ENCODE data around the gene COL18A1. TPM values are rescaled to one million over a fixed set of nuclear protein-coding genes. Genes with fewer than 3 reads are reported as not detected.

COL18A1 gene
- total and polyA plus RNA-seq, 2 donors (not counting 1 experiment from before 2014, with no cell fraction given): 15.6 to 24.7 TPM

DNA sequence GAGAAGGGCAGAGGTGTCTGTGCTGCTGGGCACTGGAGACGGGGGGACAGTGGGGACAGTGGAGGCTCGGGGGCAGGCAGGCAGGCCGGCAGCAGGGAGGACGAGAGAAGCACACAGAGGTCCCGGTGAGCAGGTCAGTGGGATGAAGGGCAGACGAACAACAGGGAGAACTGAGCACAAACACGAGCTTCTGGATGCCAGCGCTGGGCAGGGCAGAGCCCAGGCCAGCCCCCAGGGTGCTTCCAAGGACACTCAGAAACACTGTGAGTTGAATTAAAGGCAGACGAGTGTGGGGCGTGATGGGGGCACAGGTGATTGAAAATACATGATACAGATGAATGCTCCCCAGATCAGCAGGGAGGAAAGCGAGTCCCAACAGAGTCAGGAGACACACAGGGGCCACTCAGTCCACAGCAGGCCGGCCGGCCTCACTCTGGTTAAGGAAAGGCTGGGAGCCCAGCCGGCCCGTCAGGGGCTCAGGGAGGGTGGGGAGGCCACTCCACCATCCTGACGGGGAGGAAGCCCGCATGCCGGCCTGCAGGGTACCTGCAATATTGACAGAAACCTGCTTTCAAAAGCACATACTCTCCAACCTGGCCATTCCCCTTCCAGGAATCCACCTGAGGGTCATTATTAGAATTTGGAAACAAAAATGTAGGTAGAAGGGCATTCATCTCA, 123.2 kb downstream of the COL18A1 start:
- Mint-ChIP-seq H3K4me3 (no peak overlapping the region), H3K27me3 (no peaks in the 10 kb centered on the region), H3K4me1 (peaks cover 10% of the 10 kb centered on the region), H3K9me3 (ENCODE audit: insufficient read depth) (no peaks in the 10 kb centered on the region), H3K27ac (no peak overlapping the region)
- Histone ChIP-seq H3K4me3 (ENCODE audit: control extremely low read depth in 1 of 5, extremely low read depth in 1 of 5, insufficient read depth in 1 of 5, low read depth in 2 of 5, low read length in 4 of 5) (no peak overlapping the region), H3K36me3 (replicated peaks in 1 of 2; ENCODE audit: control extremely low read depth in 1 of 2, control insufficient read depth in 1 of 2, extremely low read depth in 1 of 2, insufficient read depth in 2 of 2, low read length in 1 of 2) (peaks cover 3 to 5% of the 10 kb centered on the region in 2 experiments), H3K27ac (ENCODE audit: low read length in 2 of 2) (no peak overlapping the region), H2AFZ (ENCODE audit: insufficient read depth, low read depth, low read length, poor library complexity, severe bottlenecking) (no peak overlapping the region), H3K4me1 (ENCODE audit: control insufficient read depth in 2 of 2, insufficient read depth in 2 of 2, low read length in 2 of 2) (peaks cover 8 to 10% of the 10 kb centered on the region in 2 donors), H3K79me2 (ENCODE audit: control insufficient read depth, insufficient read depth, low read length) (no peaks in the 10 kb centered on the region), H3K9me3 (ENCODE audit: control extremely low read depth in 1 of 3, control insufficient read depth in 2 of 3, insufficient read depth in 1 of 3, low read length in 2 of 3) (peaks cover 0 to 4% (median 0%) of the 10 kb centered on the region in 3 donors), H3K27me3 (replicated peaks in 1 of 4; ENCODE audit: control extremely low read depth in 1 of 4, control insufficient read depth in 3 of 4, insufficient read depth in 4 of 4, low read length in 3 of 4) (no peaks in the 10 kb centered on the region), H4K20me1 (ENCODE audit: control insufficient read depth, insufficient read depth, low read length, poor library complexity, severe bottlenecking) (no peaks in the 10 kb centered on the region), H3K9ac (ENCODE audit: low read length) (no peak overlapping the region), H3K4me2 (replicated peaks; ENCODE audit: low read depth, low read length, poor library complexity, severe bottlenecking) (no peak overlapping the region)
- DNase-seq (no peak), ATAC-seq (ENCODE audit: low read depth) (no peak)
- TF ChIP-seq, protein P1, sequence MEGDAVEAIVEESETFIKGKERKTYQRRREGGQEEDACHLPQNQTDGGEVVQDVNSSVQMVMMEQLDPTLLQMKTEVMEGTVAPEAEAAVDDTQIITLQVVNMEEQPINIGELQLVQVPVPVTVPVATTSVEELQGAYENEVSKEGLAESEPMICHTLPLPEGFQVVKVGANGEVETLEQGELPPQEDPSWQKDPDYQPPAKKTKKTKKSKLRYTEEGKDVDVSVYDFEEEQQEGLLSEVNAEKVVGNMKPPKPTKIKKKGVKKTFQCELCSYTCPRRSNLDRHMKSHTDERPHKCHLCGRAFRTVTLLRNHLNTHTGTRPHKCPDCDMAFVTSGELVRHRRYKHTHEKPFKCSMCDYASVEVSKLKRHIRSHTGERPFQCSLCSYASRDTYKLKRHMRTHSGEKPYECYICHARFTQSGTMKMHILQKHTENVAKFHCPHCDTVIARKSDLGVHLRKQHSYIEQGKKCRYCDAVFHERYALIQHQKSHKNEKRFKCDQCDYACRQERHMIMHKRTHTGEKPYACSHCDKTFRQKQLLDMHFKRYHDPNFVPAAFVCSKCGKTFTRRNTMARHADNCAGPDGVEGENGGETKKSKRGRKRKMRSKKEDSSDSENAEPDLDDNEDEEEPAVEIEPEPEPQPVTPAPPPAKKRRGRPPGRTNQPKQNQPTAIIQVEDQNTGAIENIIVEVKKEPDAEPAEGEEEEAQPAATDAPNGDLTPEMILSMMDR (IDR thresholded peaks at IDR 0.05): no peak
- TF ChIP-seq EZH2 (IDR thresholded peaks at IDR 0.05; ENCODE audit: borderline replicate concordance, insufficient read depth, low read depth, low read length, poor library complexity, severe bottlenecking): no peak
- ChIA-PET CTCF (no interaction called here), POLR2A (no interaction called here)
- 93% methylated on average over 14 of the region's 18 CpGs for WGBS (ENCODE audit: insufficient coverage)
- intact Hi-C loops (cut with micrococcal nuclease): no loop called here

DNA sequence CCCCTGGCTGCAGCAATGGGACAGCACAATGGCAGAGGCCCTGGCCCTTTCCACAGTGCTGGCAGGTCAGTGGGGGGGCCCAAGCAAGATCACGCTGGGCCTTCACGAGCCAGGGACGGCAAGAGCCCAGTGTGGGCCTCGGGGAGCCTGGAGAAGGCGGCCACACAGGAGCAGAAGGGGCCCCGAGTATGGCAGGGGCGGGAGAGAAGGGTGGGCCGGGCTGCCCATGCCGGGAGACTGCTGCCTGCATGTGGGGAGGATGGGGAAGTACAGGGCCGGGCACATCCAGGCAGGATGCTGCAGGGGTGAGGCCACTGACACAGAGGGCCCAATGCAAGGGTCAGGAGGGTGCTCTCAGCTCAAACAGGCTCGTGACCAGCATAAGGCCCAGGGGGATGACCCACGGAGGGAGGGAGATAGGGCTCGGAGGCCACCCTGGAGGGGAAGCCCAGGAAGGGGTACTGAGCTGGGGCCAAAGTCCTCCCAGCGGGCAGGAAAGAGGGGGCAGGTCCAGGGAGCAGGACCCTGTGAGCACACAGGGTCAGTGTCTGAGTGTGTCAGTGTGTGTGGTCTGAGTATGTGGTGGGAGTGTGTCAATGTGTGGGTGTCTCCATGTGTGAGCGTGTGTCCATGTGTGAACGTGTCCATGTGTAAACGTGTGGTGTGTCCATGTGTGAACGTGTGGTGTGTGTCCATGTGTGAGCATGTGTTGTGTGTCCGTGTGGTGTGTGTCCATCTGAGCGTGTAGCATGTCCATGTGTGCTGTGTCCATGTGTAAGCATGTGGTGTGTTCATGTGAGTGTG, 124.2 kb downstream of the COL18A1 start:
- Histone ChIP-seq H3K4me1 (ENCODE audit: control insufficient read depth in 2 of 2, insufficient read depth in 2 of 2, low read length in 2 of 2) (peaks cover 12 to 20% of the 10 kb centered on the region in 2 donors), H3K27me3 (replicated peaks in 1 of 4; ENCODE audit: control extremely low read depth in 1 of 4, control insufficient read depth in 3 of 4, insufficient read depth in 4 of 4, low read length in 3 of 4) (no peaks in the 10 kb centered on the region), H3K4me2 (replicated peaks; ENCODE audit: low read depth, low read length, poor library complexity, severe bottlenecking) (no peak overlapping the region), H4K20me1 (ENCODE audit: control insufficient read depth, insufficient read depth, low read length, poor library complexity, severe bottlenecking) (no peaks in the 10 kb centered on the region), H3K9ac (ENCODE audit: low read length) (no peak overlapping the region), H3K36me3 (replicated peaks in 1 of 2; ENCODE audit: control extremely low read depth in 1 of 2, control insufficient read depth in 1 of 2, extremely low read depth in 1 of 2, insufficient read depth in 2 of 2, low read length in 1 of 2) (peaks cover 3 to 5% of the 10 kb centered on the region in 2 experiments), H3K4me3 (ENCODE audit: control extremely low read depth in 1 of 5, extremely low read depth in 1 of 5, insufficient read depth in 1 of 5, low read depth in 2 of 5, low read length in 4 of 5) (no peak overlapping the region), H3K27ac (ENCODE audit: low read length in 2 of 2) (no peak overlapping the region), H3K9me3 (ENCODE audit: control extremely low read depth in 1 of 3, control insufficient read depth in 2 of 3, insufficient read depth in 1 of 3, low read length in 2 of 3) (peaks cover 0 to 4% (median 0%) of the 10 kb centered on the region in 3 donors), H2AFZ (ENCODE audit: insufficient read depth, low read depth, low read length, poor library complexity, severe bottlenecking) (no peak overlapping the region), H3K79me2 (ENCODE audit: control insufficient read depth, insufficient read depth, low read length) (no peaks in the 10 kb centered on the region)
- 92% methylated on average over 20 of the region's 20 CpGs for WGBS (ENCODE audit: insufficient coverage)
- no peaks in the 10 kb centered on the region for H3K27me3 Mint-ChIP-seq
- H3K4me1 Mint-ChIP-seq: peaks cover 13% of the 10 kb centered on the region
- POLR2A ChIA-PET: no interaction called here
- ATAC-seq (ENCODE audit: low read depth) (no peak), DNase-seq (no peak)
- H3K27ac Mint-ChIP-seq: no peak overlapping the region
- no peaks in the 10 kb centered on the region for H3K9me3 Mint-ChIP-seq (ENCODE audit: insufficient read depth)
- CTCF ChIA-PET: no interaction called here
- H3K4me3 Mint-ChIP-seq: no peak overlapping the region
- TF ChIP-seq, protein P1 (IDR thresholded peaks at IDR 0.05): no peak
- TF ChIP-seq EZH2 (IDR thresholded peaks at IDR 0.05; ENCODE audit: borderline replicate concordance, insufficient read depth, low read depth, low read length, poor library complexity, severe bottlenecking): no peak
- intact Hi-C loops (cut with micrococcal nuclease): no loop called here
